BE2C (cell line): ENCODE results near the gene UNKL.
"Not testable (repeated sequence)": the region's sequence is repeated elsewhere in the genome, so short reads cannot be mapped to it uniquely, and the experiment has no call there.

Experiments
- DNase-seq: peaks from one replicate; pipeline ENCODE4 v3.0.0-alpha.2; 2020
- H3K27me3 ChIP-seq: fragments of 250-450 bp; sonication (Bioruptor Pico); 2 replicates; pipeline ENCODE4 v1.5.1; 2020; ENCODE audit warnings: mild to moderate bottlenecking
- H3K36me3 ChIP-seq: fragments of 250-450 bp; sonication (Bioruptor Pico); 2 replicates; pipeline ENCODE4 v1.5.1; 2020; ENCODE audit warnings: mild to moderate bottlenecking
- H3K4me1 ChIP-seq: fragments of 250-450 bp; sonication (Bioruptor Pico); 2 replicates; pipeline ENCODE4 v1.5.1; 2020
- H3K4me3 ChIP-seq: 2 replicates; pipeline ENCODE4 v1.5.1; 2011; ENCODE audit warnings: low read depth, low read length
- H3K9me3 ChIP-seq: fragments of 250-450 bp; sonication (Bioruptor Pico); 2 replicates; pipeline ENCODE4 v1.5.1; 2020
- CTCF ChIP-seq: IDR thresholded peaks from 2 replicates; pipeline ENCODE4 v1.5.1; 2012; ENCODE audit warnings: mild to moderate bottlenecking, low read depth, low read length

Gene UNKL

DNA sequence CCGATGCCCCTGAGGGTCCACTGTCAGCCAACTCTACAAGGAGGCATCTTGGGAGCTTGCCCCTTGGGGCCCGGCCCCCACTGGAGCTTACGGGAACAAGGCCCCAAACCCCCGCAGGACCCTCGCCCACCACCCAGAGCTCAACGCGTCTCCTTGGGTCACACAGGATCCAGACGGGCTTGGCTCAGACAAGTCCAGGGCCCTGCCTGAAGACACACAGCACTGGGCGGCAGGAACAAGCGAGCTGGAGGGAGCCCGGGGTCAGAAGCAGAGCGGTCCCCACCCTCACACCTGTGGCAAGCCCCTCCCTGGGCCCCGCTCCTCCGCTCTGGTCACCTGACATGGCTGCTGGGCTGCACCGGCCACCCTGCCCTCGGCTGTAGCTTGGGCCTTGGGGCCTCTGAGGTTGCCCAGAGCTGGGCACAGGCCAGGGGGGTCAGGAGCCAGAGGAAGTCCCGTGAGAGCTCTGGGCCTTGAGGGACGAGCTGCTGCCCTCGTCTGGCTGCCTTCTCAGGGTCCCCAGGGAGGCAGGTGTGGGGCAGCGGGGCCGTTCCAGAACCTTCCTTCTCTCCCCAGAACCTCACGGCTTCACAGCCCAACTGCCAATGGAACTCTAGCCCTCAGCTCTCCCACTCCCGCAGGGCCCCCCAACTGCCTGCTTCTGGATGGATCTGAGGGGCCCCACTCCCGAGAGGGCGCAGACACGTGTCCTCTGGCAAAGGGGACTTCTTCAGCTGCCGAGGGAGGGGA, 29.7 kb upstream of the UNKL start, which contains the start of gene CCDC154:
CCDC154 (minus strand) TSS at position 577 of the 750 bp plus-strand sequence; CDS start at position 343, 234 bp downstream.
- H3K4me3 ChIP-seq = no peak within 1 kb of the TSS
- no peaks in the 10 kb centered on the region for H3K9me3 ChIP-seq
- no peaks in the 10 kb centered on the region for H3K27me3 ChIP-seq
- peaks cover 17% of the 10 kb centered on the region; the same call in 1 of the 2 replicates for H3K36me3 ChIP-seq
- H3K4me1 ChIP-seq = no peaks in the 10 kb centered on the region
- no peak for TF ChIP-seq CTCF
- DNase-seq = no peak

DNA sequence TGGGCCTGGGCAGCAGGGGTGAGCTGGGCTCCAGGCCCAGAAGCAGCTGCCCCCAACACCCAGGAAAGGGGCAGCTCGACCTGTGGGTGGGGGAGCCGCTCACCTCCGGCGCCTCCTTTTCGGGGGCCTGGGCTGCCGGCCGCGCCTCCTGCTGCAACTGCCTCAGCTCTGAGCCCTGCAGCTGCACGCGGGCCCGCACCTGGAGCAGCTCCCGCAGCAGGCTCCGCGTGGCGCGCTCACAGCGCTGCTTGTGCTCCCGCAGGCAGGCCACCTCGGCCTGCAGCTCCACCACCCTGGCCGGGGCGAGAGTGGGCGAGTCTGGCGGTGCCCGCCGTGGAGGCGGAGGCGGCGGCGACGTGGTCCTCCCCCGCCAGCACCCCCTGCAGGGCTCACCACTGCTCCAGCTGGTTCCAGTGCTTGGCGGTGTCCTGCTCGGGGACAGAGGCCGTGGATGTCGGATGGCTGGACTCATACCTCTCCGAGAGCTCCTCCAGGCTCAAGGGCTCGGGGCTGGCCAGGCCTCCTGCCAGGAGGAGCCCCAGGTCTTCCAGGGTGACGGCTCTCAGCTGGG, 29.0 kb upstream of the UNKL start:
- TF ChIP-seq CTCF = no peak
- Histone ChIP-seq H3K27me3 (no peaks in the 10 kb centered on the region), H3K4me3 (no peak overlapping the region), H3K9me3 (no peaks in the 10 kb centered on the region), H3K36me3 (peaks cover 17% of the 10 kb centered on the region; the same call in 1 of the 2 replicates), H3K4me1 (no peaks in the 10 kb centered on the region)
- no peak for DNase-seq

DNA sequence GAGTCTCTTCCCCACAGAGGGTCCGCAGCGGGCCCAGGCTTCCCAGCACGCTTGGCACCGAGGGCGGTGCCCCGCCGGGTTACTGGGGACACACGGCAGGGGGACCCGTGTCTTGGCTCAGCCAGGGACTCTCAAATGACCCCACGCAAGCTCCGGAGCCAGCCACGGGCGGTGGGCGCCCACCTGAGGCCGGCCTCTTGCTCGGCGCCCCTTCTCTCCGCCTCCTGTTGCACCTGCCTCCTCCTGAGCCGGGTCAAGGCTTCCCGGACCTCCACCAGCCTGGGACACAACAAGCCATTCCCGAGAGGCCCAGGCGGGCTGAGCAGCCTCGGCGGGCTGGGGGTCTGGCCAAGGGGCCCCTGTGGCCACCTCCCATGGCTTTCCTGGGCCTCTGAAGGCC, 28.2 kb upstream of the UNKL start:
- Histone ChIP-seq H3K9me3 (no peaks in the 10 kb centered on the region), H3K27me3 (no peaks in the 10 kb centered on the region), H3K4me3 (no peak overlapping the region), H3K36me3 (peaks cover 11% of the 10 kb centered on the region; the same call in 1 of the 2 replicates), H3K4me1 (peaks cover 6% of the 10 kb centered on the region; the same call in 1 of the 2 replicates)
- no peak for TF ChIP-seq CTCF
- no peak for DNase-seq

DNA sequence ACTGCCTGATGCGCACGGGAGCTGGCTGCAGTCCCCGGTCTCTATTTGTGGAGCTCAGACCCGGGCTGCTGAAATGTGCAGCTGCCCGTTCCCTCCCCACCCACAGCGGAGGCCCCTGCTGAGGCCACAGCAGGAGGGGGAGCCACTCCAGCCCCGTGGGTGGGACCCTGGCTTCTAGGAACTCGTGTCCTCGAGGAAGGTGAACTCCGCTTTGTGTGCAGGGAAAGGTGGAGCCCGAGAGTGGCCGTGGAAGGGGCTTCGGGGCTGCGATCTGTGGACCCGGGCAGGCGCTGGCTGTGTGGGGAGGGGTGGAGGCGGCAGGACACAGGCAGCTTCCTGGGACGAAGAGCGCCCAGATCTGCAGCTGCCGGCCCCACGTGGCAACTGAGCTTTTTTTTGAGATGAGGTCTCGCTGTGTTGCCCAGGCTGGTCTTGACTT, 26.9 kb upstream of the UNKL start:
- peaks cover 6% of the 10 kb centered on the region; the same call in 1 of the 2 replicates for H3K4me1 ChIP-seq
- H3K36me3 ChIP-seq = peaks cover 4% of the 10 kb centered on the region; the same call in 1 of the 2 replicates
- no peaks in the 10 kb centered on the region for H3K9me3 ChIP-seq
- no peak for TF ChIP-seq CTCF
- no peak overlapping the region for H3K4me3 ChIP-seq
- no peak for DNase-seq
- no peaks in the 10 kb centered on the region for H3K27me3 ChIP-seq

DNA sequence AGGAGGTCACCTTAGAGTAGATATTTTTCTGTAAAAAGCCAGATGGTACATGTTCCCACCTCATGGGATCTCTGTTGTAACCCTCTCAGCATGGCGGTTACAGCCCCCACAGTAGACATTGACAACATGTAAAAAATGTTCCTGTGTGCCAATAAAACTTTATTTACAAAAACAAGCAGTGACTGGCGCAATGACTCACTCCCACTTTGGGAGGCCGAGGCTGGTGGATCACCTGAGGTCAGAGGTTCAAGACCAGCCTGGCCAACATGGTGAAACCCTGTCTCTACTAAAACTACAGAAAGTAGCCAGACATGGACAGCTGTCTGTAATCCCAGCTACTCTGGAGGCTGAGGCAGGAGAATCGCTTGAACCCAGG, 25.2 kb upstream of the UNKL start:
- not testable (repeated sequence) for H3K27me3 ChIP-seq, H3K9me3 ChIP-seq, H3K36me3 ChIP-seq, H3K4me1 ChIP-seq, H3K4me3 ChIP-seq, DNase-seq

DNA sequence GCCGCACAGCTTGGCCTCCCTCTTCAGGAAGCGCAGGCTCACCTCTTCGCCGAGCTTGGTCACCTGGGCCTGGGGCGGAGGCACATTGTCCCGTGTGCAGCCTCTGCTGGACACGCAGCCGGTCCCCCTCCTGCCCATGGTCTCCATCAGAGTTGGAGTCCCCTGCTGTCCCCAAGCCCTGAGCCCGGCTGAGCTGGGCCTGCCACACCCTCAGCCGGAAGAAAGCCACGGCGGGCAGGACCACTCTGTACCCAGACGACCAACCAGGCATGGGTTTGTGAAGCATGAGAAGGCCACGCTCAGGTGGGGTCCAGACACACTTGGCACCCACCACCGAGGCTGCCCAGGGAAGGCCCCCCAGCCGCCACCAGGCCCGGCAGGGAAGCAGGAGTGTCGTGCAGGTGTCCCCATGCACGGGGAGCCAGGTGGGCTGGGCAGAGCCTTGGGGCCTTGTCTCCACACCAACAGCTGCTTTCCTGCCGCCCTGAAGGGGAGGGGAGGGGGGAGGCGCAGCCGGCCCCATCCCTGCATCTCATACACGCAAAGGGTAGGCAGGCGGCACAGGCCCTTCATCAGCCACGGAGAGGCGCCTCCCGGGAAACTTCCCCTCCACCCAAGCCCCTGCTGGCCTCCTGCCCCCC, 24.7 kb upstream of the UNKL start:
- Histone ChIP-seq H3K4me3 (no peak overlapping the region), H3K4me1 (peaks cover 6% of the 10 kb centered on the region; the same call in 1 of the 2 replicates), H3K27me3 (no peaks in the 10 kb centered on the region), H3K9me3 (no peaks in the 10 kb centered on the region), H3K36me3 (no peaks in the 10 kb centered on the region)
- peak; percentile 9 for DNase-seq
- no peak for TF ChIP-seq CTCF
